ENCODE results near the gene TPH2.

The TPH2 gene

GRCh38 chr12:72037006-72037795 lies 98.6 kb downstream of the TPH2 start:
- DNase-seq, result no peak

- no peak for DNase-seq
Measured at GRCh38 chr12:72041811-72042210, 103.2 kb downstream of the TPH2 start.

GRCh38 chr12:72053604-72054003 lies 115.0 kb downstream of the TPH2 start:
- DNase-seq, result no peak

GRCh38 chr12:72054511-72054910 lies 115.9 kb downstream of the TPH2 start:
- DNase-seq, result no peak

- DNase-seq, result no peak
Measured at GRCh38 chr12:72057330-72057914, 118.8 kb downstream of the TPH2 start.

- no peak for DNase-seq
Measured at GRCh38 chr12:72063073-72063472, 124.4 kb downstream of the TPH2 start.

GRCh38 chr12:72071030-72071429 lies 132.4 kb downstream of the TPH2 start:
- DNase-seq, result no peak

GRCh38 chr12:72072592-72073212 lies 134.1 kb downstream of the TPH2 start:
- no peak for DNase-seq

- no peak for DNase-seq
Measured at GRCh38 chr12:72074065-72074464, 135.4 kb downstream of the TPH2 start.

GRCh38 chr12:72074956-72075355 lies 136.3 kb downstream of the TPH2 start:
- no peak for DNase-seq

- no peak for DNase-seq
Measured at GRCh38 chr12:72075401-72075800, 136.8 kb downstream of the TPH2 start.

GRCh38 chr12:72075891-72076557 lies 137.4 kb downstream of the TPH2 start:
- DNase-seq, result no peak

GRCh38 chr12:72076558-72076915 lies 137.9 kb downstream of the TPH2 start:
- DNase-seq, result no peak

GRCh38 chr12:72077111-72077820 lies 138.6 kb downstream of the TPH2 start:
- DNase-seq, result no peak

GRCh38 chr12:72081777-72082176 lies 143.1 kb downstream of the TPH2 start:
- no peak for DNase-seq
